Middle frontal gyrus (tissue), 1 donor: ENCODE data around the gene NBDY.
"Not testable (repeated sequence)": the region's sequence is repeated elsewhere in the genome, so short reads cannot be mapped to it uniquely, and the experiment has no call there.

ENCODE experiments used
- DNase-seq: peaks from one replicate; pipeline ENCODE4 v3.0.0-alpha.2; 2015; ENCODE audit warnings: low spot score; ENCODE audit errors: extremely low spot score

The NBDY gene

GRCh38 chrX:56764153-56764974, 35.3 kb downstream of the NBDY start:
- DNase-seq: no peak

GRCh38 chrX:56764975-56765791, 36.1 kb downstream of the NBDY start:
- DNase-seq: no peak

GRCh38 chrX:56765811-56766553, 36.9 kb downstream of the NBDY start:
- DNase-seq: no peak

GRCh38 chrX:56766554-56767347, 37.7 kb downstream of the NBDY start:
- DNase-seq: no peak

- DNase-seq: not testable (repeated sequence)
Observed at GRCh38 chrX:56767348-56768119, 38.5 kb downstream of the NBDY start.

- DNase-seq: not testable (repeated sequence)
Observed at GRCh38 chrX:56768120-56768660, 39.1 kb downstream of the NBDY start.

- not testable (repeated sequence) for DNase-seq
Observed at GRCh38 chrX:56772675-56773521, 43.9 kb downstream of the NBDY start.

- not testable (repeated sequence) for DNase-seq
Observed at GRCh38 chrX:56773522-56774060, 44.5 kb downstream of the NBDY start.

- not testable (repeated sequence) for DNase-seq
Observed at GRCh38 chrX:56778099-56778923, 49.3 kb downstream of the NBDY start.

- DNase-seq: not testable (repeated sequence)
Observed at GRCh38 chrX:56778924-56779468, 50.0 kb downstream of the NBDY start.

- DNase-seq: not testable (repeated sequence)
Observed at GRCh38 chrX:56780681-56781649, 51.9 kb downstream of the NBDY start.

- DNase-seq: no peak
Observed at GRCh38 chrX:56782352-56782751, 53.3 kb downstream of the NBDY start.

GRCh38 chrX:56782791-56783449, 53.9 kb downstream of the NBDY start:
- no peak for DNase-seq

- DNase-seq: no peak
Observed at GRCh38 chrX:56783450-56783831, 54.4 kb downstream of the NBDY start.

GRCh38 chrX:56783996-56784620, 55.1 kb downstream of the NBDY start:
- no peak for DNase-seq
